ENCODE measurements around the gene HOXC12. TPM values are rescaled to one million over a fixed set of nuclear protein-coding genes. Genes with fewer than 3 reads are reported as not detected.

Gene HOXC12
- total RNA-seq, 1 donor from 2014 or later = not detected

DNA sequence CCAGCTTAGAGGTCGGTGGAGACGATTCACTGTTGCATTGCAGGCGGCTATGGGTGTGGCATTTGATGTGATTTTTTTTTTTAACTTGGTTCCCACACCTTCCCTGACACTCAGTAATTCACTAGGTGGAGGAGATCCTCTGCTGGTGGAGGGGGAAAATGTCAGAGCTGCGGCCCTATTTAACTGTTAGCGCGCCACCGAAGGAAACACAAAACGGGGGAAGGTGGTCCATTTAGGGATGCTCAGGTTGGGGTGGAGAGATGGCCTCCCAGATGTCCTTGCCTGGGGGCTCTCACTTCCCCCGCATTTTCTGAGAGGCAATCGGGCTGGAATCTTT is 4.3 kb upstream of the HOXC12 start:
- intact Hi-C loops (cut with DNase I) = no loop called here
- Histone ChIP-seq H3K27me3 (peaks cover 97% of the 10 kb centered on the region), H3K36me3 (no peaks in the 10 kb centered on the region), H3K4me3 (no peak overlapping the region), H3K27ac (no peak overlapping the region), H3K4me1 (no peaks in the 10 kb centered on the region), H3K9me3 (no peaks in the 10 kb centered on the region)
- TF ChIP-seq CTCF (IDR thresholded peaks at IDR 0.05) = no peak
- DNase-seq (no peak), ATAC-seq (no peak)

- TF ChIP-seq CTCF (IDR thresholded peaks at IDR 0.05) = no peak
- intact Hi-C loops (cut with DNase I) = no loop called here
- ATAC-seq (no peak), DNase-seq (peak; percentile 61)
- H3K27ac ChIP-seq = no peak overlapping the region
- peaks cover 97% of the 10 kb centered on the region for H3K27me3 ChIP-seq
- H3K4me1 ChIP-seq = no peaks in the 10 kb centered on the region
- H3K36me3 ChIP-seq = no peaks in the 10 kb centered on the region
- H3K9me3 ChIP-seq = no peaks in the 10 kb centered on the region
- H3K4me3 ChIP-seq = no peak overlapping the region
Observed at GRCh38 chr12:53950789-53951576, 3.7 kb upstream of the HOXC12 start.

- TF ChIP-seq CTCF (IDR thresholded peaks at IDR 0.05) = no peak
- ATAC-seq = no peak
- H3K27ac ChIP-seq = no peak overlapping the region
- peak; percentile 34 for DNase-seq
- no peak overlapping the region for H3K4me3 ChIP-seq
- H3K9me3 ChIP-seq = no peaks in the 10 kb centered on the region
- H3K36me3 ChIP-seq = no peaks in the 10 kb centered on the region
- peaks cover 97% of the 10 kb centered on the region for H3K27me3 ChIP-seq
- intact Hi-C loops (cut with DNase I) = no loop called here
- no peaks in the 10 kb centered on the region for H3K4me1 ChIP-seq
Observed at GRCh38 chr12:53951577-53952334, 2.9 kb upstream of the HOXC12 start.

DNA sequence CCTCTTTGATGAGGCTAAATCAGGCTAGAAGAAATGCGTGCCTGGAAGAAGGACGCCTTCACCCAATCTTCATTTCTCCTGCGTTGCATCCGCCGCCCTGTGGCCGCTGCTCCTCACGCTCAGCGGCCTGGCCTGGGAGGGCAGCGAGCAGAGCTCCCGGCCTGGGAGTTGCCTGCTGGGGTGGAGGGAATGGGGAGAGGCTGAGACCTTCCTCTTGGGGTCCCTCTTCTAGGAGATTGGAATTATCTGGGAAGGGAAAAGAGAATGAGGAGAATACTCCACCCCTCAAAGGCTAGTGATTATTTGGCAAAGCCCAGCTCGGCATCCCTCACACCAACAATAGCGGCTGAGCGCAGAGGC is 2.4 kb upstream of the HOXC12 start:
- intact Hi-C loops (cut with DNase I) = no loop called here
- H3K27me3 ChIP-seq = peaks cover 98% of the 10 kb centered on the region
- H3K36me3 ChIP-seq = no peaks in the 10 kb centered on the region
- no peak for TF ChIP-seq CTCF (IDR thresholded peaks at IDR 0.05)
- no peak overlapping the region for H3K4me3 ChIP-seq
- no peaks in the 10 kb centered on the region for H3K9me3 ChIP-seq
- H3K4me1 ChIP-seq = no peaks in the 10 kb centered on the region
- no peak for ATAC-seq
- DNase-seq = no peak
- H3K27ac ChIP-seq = no peak overlapping the region

DNA sequence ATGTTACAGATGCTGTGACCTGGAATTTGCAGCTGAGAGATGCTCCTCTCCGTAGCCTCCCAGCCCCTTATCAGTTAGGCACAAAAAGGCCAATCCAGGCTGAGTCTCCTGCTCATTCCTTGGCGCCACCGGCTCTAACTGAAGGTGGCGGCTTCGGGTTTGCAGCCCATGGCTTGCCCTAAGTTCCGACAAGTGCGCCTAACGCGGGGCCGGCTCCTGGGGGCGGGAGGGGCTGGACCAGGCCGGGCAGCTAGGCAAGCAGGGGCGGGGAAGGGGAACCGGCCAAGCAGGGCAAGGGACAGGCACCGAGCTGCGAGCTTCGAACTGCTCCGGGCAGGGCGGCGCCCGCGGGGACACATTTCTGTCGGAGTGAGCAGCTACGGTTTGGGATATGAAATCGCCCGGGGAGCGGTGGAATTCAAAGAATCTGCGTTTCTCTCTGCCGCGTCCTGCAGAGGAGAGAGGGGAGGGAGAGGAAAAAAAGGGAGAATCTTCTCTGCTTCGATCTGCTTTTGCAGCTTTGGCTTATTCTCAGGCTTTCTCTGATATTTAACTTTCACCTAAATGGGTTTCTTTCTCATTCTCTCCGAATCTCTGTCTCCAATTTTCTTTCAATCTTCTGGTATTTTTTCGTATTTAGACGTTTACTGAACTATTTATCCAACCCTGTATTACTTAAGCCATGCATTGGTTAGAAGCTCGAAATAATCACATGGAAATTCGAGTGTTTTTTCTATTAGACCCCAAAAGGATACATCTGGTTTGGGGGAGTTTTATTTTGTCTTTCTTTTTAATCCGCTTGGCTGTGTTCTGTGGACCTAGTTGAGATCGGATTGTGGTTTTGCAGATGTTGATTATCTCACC is 1.6 kb upstream of the HOXC12 start:
- H3K27ac ChIP-seq = no peak overlapping the region
- no peaks in the 10 kb centered on the region for H3K9me3 ChIP-seq
- no peaks in the 10 kb centered on the region for H3K36me3 ChIP-seq
- H3K4me1 ChIP-seq = no peaks in the 10 kb centered on the region
- no peak for TF ChIP-seq CTCF (IDR thresholded peaks at IDR 0.05)
- intact Hi-C loops (cut with DNase I) = no loop called here
- H3K27me3 ChIP-seq = peaks cover 100% of the 10 kb centered on the region
- ATAC-seq (no peak), DNase-seq (no peak)
- no peak overlapping the region for H3K4me3 ChIP-seq
